Dendritic cell treated with granulocyte-macrophage colony-stimulating factor and Interleukin-4, amounts not matched to agents 40 ng/mL and 50 ng/mL, for 4 days (primary cell): ENCODE results near the gene DVL3.
A peak's percentile ranks its signal among the peaks of the same experiment; 100 is the strongest.

Experiments
- H3K27ac Mint-ChIP-seq: one replicate; pipeline ENCODE4 v1.8.0; 2022; ENCODE audit warnings: mild to moderate bottlenecking, mixed read lengths
- H3K27me3 Mint-ChIP-seq: one replicate; pipeline ENCODE4 v1.8.0; 2022; ENCODE audit warnings: mild to moderate bottlenecking, mixed read lengths
- H3K36me3 Mint-ChIP-seq: one replicate; pipeline ENCODE4 v1.8.0; 2022; ENCODE audit warnings: low read depth, mixed read lengths
- H3K4me1 Mint-ChIP-seq: one replicate; pipeline ENCODE4 v1.8.0; 2022; ENCODE audit warnings: low read depth, mixed read lengths
- H3K4me3 Mint-ChIP-seq: one replicate; pipeline ENCODE4 v1.8.0; 2022; ENCODE audit warnings: mild to moderate bottlenecking, moderate library complexity, mixed read lengths
- H3K9me3 Mint-ChIP-seq: one replicate; pipeline ENCODE4 v1.8.0; 2022; ENCODE audit warnings: mixed read lengths
- intact Hi-C: fragments of 100-400 bp; cut with micrococcal nuclease; formaldehyde crosslinking; loops from one replicate; pipeline ENCODE4 v1.15.0; 2022

Gene DVL3

GRCh38 chr3:184175981-184176376, 20.8 kb downstream of the DVL3 start:
- peak overlapping the region; percentile 99 for H3K4me3 Mint-ChIP-seq
- peak overlapping the region; percentile 98 for H3K27ac Mint-ChIP-seq
- peaks cover 84% of the 10 kb centered on the region for H3K36me3 Mint-ChIP-seq
- intact Hi-C loops, result no loop called here
- no peaks in the 10 kb centered on the region for H3K27me3 Mint-ChIP-seq
- H3K4me1 Mint-ChIP-seq, result peaks cover 62% of the 10 kb centered on the region
- no peaks in the 10 kb centered on the region for H3K9me3 Mint-ChIP-seq

GRCh38 chr3:184176377-184177330, 21.5 kb downstream of the DVL3 start:
- peaks cover 84% of the 10 kb centered on the region for H3K36me3 Mint-ChIP-seq
- peak overlapping the region; percentile 98 for H3K27ac Mint-ChIP-seq
- no peaks in the 10 kb centered on the region for H3K27me3 Mint-ChIP-seq
- intact Hi-C loops, result loop anchor here (1.0 kb wide), 1 partner anchor 9 kb away; no protein-coding TSS in a partner anchor
- no peaks in the 10 kb centered on the region for H3K9me3 Mint-ChIP-seq
- peaks cover 61% of the 10 kb centered on the region for H3K4me1 Mint-ChIP-seq
- H3K4me3 Mint-ChIP-seq, result peak overlapping the region; percentile 99

GRCh38 chr3:184177331-184177731, 22.2 kb downstream of the DVL3 start:
- intact Hi-C loops, result loop anchor here (1.0 kb wide), 1 partner anchor 8 kb away; no protein-coding TSS in a partner anchor
- peaks cover 84% of the 10 kb centered on the region for H3K36me3 Mint-ChIP-seq
- H3K27me3 Mint-ChIP-seq, result no peaks in the 10 kb centered on the region
- H3K9me3 Mint-ChIP-seq, result no peaks in the 10 kb centered on the region
- H3K4me1 Mint-ChIP-seq, result peaks cover 63% of the 10 kb centered on the region
- H3K27ac Mint-ChIP-seq, result peak overlapping the region; percentile 98
- H3K4me3 Mint-ChIP-seq, result peak overlapping the region; percentile 99

GRCh38 chr3:184177767-184178306, 22.7 kb downstream of the DVL3 start:
- Mint-ChIP-seq H3K27ac (peak overlapping the region; percentile 98), H3K4me3 (peak overlapping the region; percentile 99), H3K4me1 (peaks cover 68% of the 10 kb centered on the region), H3K36me3 (peaks cover 84% of the 10 kb centered on the region), H3K27me3 (no peaks in the 10 kb centered on the region), H3K9me3 (no peaks in the 10 kb centered on the region)
- intact Hi-C loops, result loop anchor here (1.0 kb wide), 1 partner anchor 7 kb away; no protein-coding TSS in a partner anchor

GRCh38 chr3:184178521-184179138, 23.5 kb downstream of the DVL3 start:
- H3K4me3 Mint-ChIP-seq, result peak overlapping the region; percentile 99
- H3K27ac Mint-ChIP-seq, result peak overlapping the region; percentile 98
- peaks cover 72% of the 10 kb centered on the region for H3K4me1 Mint-ChIP-seq
- H3K9me3 Mint-ChIP-seq, result no peaks in the 10 kb centered on the region
- H3K36me3 Mint-ChIP-seq, result peaks cover 88% of the 10 kb centered on the region
- intact Hi-C loops, result no loop called here
- no peaks in the 10 kb centered on the region for H3K27me3 Mint-ChIP-seq

GRCh38 chr3:184180165-184180564, 25.0 kb downstream of the DVL3 start:
- Mint-ChIP-seq H3K36me3 (peaks cover 100% of the 10 kb centered on the region), H3K9me3 (no peaks in the 10 kb centered on the region)

GRCh38 chr3:184181596-184181995, 26.4 kb downstream of the DVL3 start:
- Mint-ChIP-seq H3K36me3 (peaks cover 98% of the 10 kb centered on the region), H3K27ac (peak overlapping the region; percentile 98), H3K9me3 (no peaks in the 10 kb centered on the region), H3K4me3 (no peak overlapping the region), H3K27me3 (no peaks in the 10 kb centered on the region), H3K4me1 (peaks cover 86% of the 10 kb centered on the region)
- intact Hi-C loops, result no loop called here

More at GRCh38 chr3:184180165-184180564, 25.0 kb downstream of the DVL3 start:
- intact Hi-C loops, result no loop called here
- H3K27ac Mint-ChIP-seq, result peak overlapping the region; percentile 98
- H3K4me3 Mint-ChIP-seq, result peak overlapping the region; percentile 99
- H3K4me1 Mint-ChIP-seq, result peaks cover 82% of the 10 kb centered on the region
- no peaks in the 10 kb centered on the region for H3K27me3 Mint-ChIP-seq

- Mint-ChIP-seq H3K27me3 (no peaks in the 10 kb centered on the region), H3K4me1 (peaks cover 86% of the 10 kb centered on the region), H3K27ac (peak overlapping the region; percentile 94), H3K4me3 (no peak overlapping the region), H3K9me3 (no peaks in the 10 kb centered on the region), H3K36me3 (peaks cover 97% of the 10 kb centered on the region)
- intact Hi-C loops, result no loop called here
Observed at GRCh38 chr3:184183679-184184078, 28.5 kb downstream of the DVL3 start.

GRCh38 chr3:184184546-184185230, 29.5 kb downstream of the DVL3 start:
- peaks cover 97% of the 10 kb centered on the region for H3K36me3 Mint-ChIP-seq
- intact Hi-C loops, result loop anchor here (1.0 to 5.0 kb wide), 2 partner anchors 7 to 113 kb away; partner anchors contain the start of gene PSMD2
- peaks cover 86% of the 10 kb centered on the region for H3K4me1 Mint-ChIP-seq
- peak overlapping the region; percentile 94 for H3K27ac Mint-ChIP-seq
- H3K4me3 Mint-ChIP-seq, result peak overlapping the region; percentile 96
- no peaks in the 10 kb centered on the region for H3K27me3 Mint-ChIP-seq
- no peaks in the 10 kb centered on the region for H3K9me3 Mint-ChIP-seq

- H3K4me3 Mint-ChIP-seq, result peak overlapping the region; percentile 96
- H3K36me3 Mint-ChIP-seq, result peaks cover 97% of the 10 kb centered on the region
- peaks cover 77% of the 10 kb centered on the region for H3K4me1 Mint-ChIP-seq
- H3K27me3 Mint-ChIP-seq, result no peaks in the 10 kb centered on the region
- intact Hi-C loops, result loop anchor here (1.0 to 5.0 kb wide), 4 partner anchors 8 to 112 kb away; partner anchors contain the start of genes AP2M1, EIF2B5 and PSMD2
- H3K9me3 Mint-ChIP-seq, result no peaks in the 10 kb centered on the region
- peak overlapping the region; percentile 94 for H3K27ac Mint-ChIP-seq
Observed at GRCh38 chr3:184185461-184186183, 30.4 kb downstream of the DVL3 start.

- peak within 1 kb of the TSS; percentile 94 for H3K27ac Mint-ChIP-seq
- intact Hi-C loops, result loop anchor here (1.0 to 5.0 kb wide), 3 partner anchors 12 to 111 kb away; partner anchors contain the start of genes AP2M1, EIF2B5 and PSMD2
- peaks cover 97% of the 10 kb centered on the region for H3K36me3 Mint-ChIP-seq
- H3K9me3 Mint-ChIP-seq, result no peaks in the 10 kb centered on the region
- peak within 1 kb of the TSS; percentile 96 for H3K4me3 Mint-ChIP-seq
- no peaks in the 10 kb centered on the region for H3K27me3 Mint-ChIP-seq
- peaks cover 71% of the 10 kb centered on the region for H3K4me1 Mint-ChIP-seq
Observed at GRCh38 chr3:184186184-184186901, 31.2 kb downstream of the DVL3 start, which contains the start of gene ABCF3. Gene ABCF3 (plus strand): TSS chr3:184186199. CDS start chr3:184186208, 9 bp downstream.

- Mint-ChIP-seq H3K4me1 (peaks cover 65% of the 10 kb centered on the region), H3K36me3 (peaks cover 97% of the 10 kb centered on the region), H3K9me3 (no peaks in the 10 kb centered on the region), H3K27me3 (no peaks in the 10 kb centered on the region), H3K27ac (peak overlapping the region; percentile 94), H3K4me3 (peak overlapping the region; percentile 96)
- intact Hi-C loops, result loop anchor here (1.0 to 5.0 kb wide), 3 partner anchors 13 to 110 kb away; partner anchors contain the start of genes AP2M1, EIF2B5 and PSMD2
Observed at GRCh38 chr3:184186902-184187207, 31.7 kb downstream of the DVL3 start.
